GM19372 (cell line): Measurements from ENCODE around the gene IMMP2L.

Experiments
- ATAC-seq: cut with Tn5 transposase; IDR thresholded peaks from one replicate; pipeline ENCODE4 v1.9.1; 2021; ENCODE audit warnings: mild to moderate bottlenecking, low read depth, moderate library complexity; ENCODE audit not compliant: unreplicated experiment

The IMMP2L gene

GRCh38 chr7:111408724-111409123 lies 153.6 kb downstream of the IMMP2L start:
- ATAC-seq: no peak

- ATAC-seq: no peak
These were observed 155.0 kb downstream of the IMMP2L start for GRCh38 chr7:111407258-111407657.

DNA sequence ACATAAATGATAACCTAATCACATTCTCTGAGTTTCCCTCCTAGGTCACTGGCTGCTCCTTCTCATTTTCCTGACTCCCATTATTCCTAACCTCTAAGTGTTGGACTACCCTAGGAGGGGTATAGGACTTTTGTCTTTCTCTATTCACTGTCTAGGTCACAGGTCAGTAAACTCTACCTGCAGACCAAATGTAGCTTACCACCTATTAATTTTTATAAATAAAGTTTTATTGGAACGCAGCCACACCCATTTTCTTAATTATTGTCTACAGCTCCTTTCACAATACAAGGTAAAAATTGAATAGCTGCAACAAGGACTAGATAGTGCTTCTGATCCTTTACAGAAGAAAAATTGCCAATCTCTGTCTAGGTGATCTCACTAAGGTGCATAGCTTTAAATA lies 156.7 kb downstream of the IMMP2L start:
- ATAC-seq: no peak

GRCh38 chr7:111401516-111401915 lies 160.8 kb downstream of the IMMP2L start:
- no peak for ATAC-seq

GRCh38 chr7:111400088-111400487 lies 162.2 kb downstream of the IMMP2L start:
- no peak for ATAC-seq

GRCh38 chr7:111394891-111395290 lies 167.4 kb downstream of the IMMP2L start:
- ATAC-seq: no peak

DNA sequence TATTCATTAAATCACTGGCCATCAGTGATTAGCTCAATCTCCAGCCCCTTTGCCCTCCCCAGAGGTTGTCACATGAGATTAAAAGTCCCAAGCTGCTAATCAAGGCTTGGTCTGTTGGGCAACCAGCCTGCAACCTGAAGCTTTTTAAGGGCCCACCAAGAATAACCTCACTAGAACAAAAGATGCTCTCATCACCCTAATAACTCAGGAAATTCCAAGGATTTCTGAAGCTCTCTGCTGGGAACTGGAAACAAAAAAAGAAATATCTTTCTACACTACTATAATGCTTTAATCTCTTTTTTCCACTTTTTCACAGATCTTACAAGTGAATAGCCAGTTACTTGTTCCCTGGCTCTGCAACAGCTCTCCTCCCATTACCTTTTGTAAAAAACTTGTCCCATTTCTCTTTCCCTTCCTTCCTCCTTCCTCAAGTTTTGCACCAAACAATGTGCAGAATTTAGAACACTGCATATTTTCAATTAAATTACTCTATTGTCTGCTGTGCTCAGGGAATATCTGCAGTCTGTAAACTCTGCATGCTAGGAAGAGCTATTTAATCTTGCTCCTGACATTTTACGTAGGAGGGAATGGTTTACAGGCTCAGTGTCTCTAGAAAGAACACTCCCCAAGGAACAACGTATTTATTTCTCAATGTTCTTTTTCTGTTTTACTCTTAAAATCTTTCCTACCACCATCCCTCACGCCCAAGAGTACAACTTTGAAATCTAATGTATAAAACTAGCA lies 169.1 kb downstream of the IMMP2L start:
- ATAC-seq: no peak

DNA sequence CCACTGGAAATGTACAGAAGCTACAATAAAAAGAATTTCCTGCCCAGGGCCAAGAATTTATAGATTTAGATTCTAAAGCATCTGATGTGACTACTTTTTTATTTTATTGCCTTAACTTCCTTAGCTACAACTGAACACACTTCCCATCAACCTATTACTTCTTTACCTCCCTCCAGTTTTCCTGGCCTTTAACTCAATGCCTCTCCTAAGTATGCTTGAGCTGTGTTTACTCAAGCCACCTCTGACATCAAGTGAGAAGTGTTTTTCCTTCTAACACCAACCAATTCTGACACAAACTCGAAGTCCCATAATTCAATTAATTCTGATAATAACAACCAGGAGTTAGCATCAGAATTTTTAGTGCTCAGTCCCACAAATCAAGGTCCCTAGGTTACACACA lies 170.0 kb downstream of the IMMP2L start:
- no peak for ATAC-seq

GRCh38 chr7:111390000-111390399 lies 172.3 kb downstream of the IMMP2L start:
- ATAC-seq: no peak

GRCh38 chr7:111388912-111389311 lies 173.4 kb downstream of the IMMP2L start:
- no peak for ATAC-seq

DNA sequence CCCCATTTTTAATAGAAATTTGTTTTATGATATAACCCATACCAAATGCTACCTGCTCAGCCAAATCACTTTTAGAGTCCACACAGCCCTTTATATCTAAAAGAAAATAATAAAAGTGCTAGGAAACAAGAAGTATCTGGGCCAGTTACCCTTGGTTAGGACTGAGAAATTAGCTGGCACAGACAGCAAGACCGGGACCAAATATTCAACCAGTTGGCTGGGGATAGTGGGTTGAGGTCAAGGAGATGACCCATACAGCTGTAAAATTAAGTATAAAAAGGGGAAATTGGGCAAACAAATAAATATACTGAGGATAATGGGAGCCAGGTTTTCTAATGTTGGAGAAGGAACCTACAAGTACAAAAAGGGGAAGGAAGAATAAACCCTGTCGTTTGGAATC lies 174.3 kb downstream of the IMMP2L start:
- no peak for ATAC-seq

DNA sequence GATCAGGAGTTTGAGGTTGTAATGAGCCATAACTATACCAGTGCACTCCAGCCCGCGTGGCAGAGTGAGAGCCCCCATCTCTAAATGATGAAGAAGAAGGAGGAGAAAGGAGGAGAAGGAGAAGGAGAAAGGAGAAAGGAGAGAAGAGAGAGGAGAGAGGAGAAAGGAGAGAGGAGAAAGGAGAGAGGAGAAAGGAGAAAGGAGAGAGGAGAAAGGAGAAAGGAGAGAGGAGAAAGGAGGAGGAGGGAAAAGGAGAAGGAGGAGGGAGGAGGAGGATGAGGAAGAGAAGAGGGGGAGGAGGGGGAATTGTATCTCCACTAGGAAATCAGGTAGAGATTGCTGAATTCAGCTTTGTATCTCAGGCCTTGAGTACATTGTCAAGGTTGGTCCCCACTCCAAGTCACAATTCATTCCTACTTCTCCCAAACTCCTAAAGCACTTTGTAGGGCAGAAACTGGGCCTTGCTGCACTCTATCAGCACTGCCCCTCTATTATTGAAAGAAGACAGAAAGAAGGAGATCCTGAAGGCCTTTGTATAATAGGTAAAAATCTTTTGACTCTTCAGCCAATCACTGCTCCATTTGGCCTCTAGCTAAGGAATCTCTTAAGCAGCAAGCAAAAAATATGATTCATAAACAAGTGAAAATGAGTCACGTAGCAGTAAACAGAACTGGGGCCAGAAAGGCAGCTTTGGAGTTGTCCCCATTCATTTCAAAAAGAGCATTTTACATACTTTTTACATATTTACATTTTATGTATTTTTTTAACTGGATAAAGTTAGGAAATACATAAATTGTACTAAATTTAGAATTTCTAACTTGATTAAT lies 178.0 kb downstream of the IMMP2L start:
- ATAC-seq: no peak

DNA sequence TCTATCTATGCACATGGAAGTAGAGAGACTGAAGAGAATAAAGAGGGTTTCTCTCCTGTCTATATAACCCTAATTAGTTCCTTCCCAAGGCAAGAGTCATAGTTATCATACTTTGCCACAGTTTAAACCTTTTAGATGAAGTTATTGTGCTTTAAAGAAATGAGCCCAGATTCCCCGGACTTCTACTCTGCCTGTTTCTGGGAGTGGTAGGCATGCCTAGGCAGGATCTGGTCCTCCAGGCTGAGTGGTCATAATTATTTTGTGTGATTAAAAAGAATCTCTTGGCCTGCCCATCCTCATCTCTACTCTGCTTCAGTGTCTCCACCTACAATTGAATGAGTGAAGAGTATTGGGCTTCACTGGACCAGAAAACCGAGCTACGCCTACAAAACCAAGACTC lies 179.2 kb downstream of the IMMP2L start:
- no peak for ATAC-seq

- no peak for ATAC-seq
These were observed 180.7 kb downstream of the IMMP2L start for GRCh38 chr7:111381590-111381989.

- ATAC-seq: no peak
These were observed 181.3 kb downstream of the IMMP2L start for GRCh38 chr7:111380945-111381344.

DNA sequence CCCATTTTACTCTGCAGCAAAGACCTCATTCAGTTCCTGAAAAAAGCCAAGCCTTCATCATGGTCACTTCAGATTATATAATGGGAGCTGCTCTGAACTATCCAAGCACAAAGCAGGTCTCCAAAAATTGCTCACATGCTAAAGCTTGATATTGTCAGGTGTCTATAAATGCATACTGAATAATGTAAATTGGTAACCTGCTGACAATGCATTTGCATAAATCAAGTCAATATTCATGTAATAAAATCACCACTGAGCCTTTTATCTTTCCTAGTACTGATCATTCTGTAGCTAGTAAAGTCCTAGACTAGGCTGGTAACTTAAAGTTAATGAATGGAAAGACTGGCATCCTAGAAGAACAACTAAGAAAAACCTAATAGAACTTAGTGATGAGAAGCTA lies 188.3 kb downstream of the IMMP2L start:
- no peak for ATAC-seq

DNA sequence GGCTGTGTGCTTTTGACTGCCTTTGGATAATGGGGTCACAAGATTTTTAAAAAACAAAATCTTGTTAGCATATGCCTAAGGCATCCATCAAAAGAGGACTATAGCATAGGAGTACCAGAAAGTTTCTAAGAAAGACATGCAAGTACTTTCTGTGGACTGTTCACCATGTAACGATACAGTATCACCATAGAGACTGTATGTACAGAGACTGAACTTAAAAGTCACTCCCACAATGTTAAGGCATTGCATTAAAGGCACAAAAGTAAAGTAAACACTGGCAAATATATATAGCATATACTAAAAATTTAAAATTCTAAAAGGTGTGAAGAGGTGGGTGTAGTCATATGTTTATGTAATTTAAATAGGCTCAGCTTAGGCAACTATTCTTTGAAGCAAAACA lies 190.9 kb downstream of the IMMP2L start:
- ATAC-seq: no peak

- ATAC-seq: no peak
These were observed 192.3 kb downstream of the IMMP2L start for GRCh38 chr7:111370002-111370401.

DNA sequence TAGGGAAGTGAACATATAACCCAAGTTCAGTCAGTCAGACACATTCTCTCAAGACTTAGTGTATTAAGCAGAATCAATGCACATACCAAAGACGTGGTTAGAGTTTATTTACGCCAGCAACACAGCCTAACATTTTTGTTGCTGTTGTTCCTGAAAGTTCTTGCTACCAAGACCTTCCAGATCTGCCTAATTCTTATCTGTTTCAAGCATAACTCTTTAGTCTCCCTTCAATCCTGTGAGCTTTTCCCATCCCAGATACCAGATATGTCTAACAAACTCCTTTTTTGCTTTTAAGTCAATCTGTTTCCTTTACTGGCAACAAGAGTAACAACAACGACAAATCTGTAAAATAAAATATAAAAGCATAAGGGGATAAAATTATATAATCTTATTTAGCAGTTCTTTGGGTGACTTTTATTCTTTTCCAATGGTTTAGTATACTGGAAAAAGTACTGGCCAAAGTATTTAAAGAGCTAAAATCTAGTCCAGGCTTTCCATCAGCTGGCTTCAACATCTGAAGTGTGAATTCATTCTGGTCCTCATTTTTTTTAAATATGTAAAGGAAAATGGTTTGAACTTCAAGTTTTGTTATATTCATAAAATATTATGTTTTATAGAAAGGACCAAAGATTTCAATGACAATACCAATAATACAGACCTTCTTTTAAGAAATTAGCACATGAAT lies 193.8 kb downstream of the IMMP2L start:
- no peak for ATAC-seq

GRCh38 chr7:111364413-111364812 lies 197.9 kb downstream of the IMMP2L start:
- no peak for ATAC-seq

GRCh38 chr7:111363099-111363498 lies 199.2 kb downstream of the IMMP2L start:
- no peak for ATAC-seq
